Measurements from ENCODE around the gene DOHH.

Gene DOHH

GRCh38 chr19:3500429-3501101 lies at the start of gene DOHH:
Gene DOHH (minus strand): TSS chr19:3500674. CDS start chr19:3496814, 3,860 bp downstream.
- peak; percentile 86 for DNase-seq (ENCODE audit: low read depth, low spot score)

GRCh38 chr19:3549816-3550215 lies 49.3 kb upstream of the DOHH start:
- no peak for DNase-seq (ENCODE audit: low read depth, low spot score)

GRCh38 chr19:3548606-3549005 lies 48.1 kb upstream of the DOHH start:
- no peak for DNase-seq (ENCODE audit: low read depth, low spot score)

GRCh38 chr19:3547767-3548282 lies 47.4 kb upstream of the DOHH start:
- no peak for DNase-seq (ENCODE audit: low read depth, low spot score)

- DNase-seq (ENCODE audit: low read depth, low spot score), result no peak
Observed at GRCh38 chr19:3547301-3547731, 46.8 kb upstream of the DOHH start.

- no peak for DNase-seq (ENCODE audit: low read depth, low spot score)
Observed at GRCh38 chr19:3546119-3546518, 45.6 kb upstream of the DOHH start.

- no peak for DNase-seq (ENCODE audit: low read depth, low spot score)
Observed at GRCh38 chr19:3545669-3546034, 45.2 kb upstream of the DOHH start.

- peak; percentile 56 for DNase-seq (ENCODE audit: low read depth, low spot score)
Observed at GRCh38 chr19:3544742-3545668, 44.5 kb upstream of the DOHH start.

- no peak for DNase-seq (ENCODE audit: low read depth, low spot score)
Observed at GRCh38 chr19:3544058-3544376, 43.5 kb upstream of the DOHH start.

GRCh38 chr19:3543150-3544057 lies 42.9 kb upstream of the DOHH start:
- DNase-seq (ENCODE audit: low read depth, low spot score), result no peak

- no peak for DNase-seq (ENCODE audit: low read depth, low spot score)
Observed at GRCh38 chr19:3539756-3540118, 39.3 kb upstream of the DOHH start.

GRCh38 chr19:3538965-3539755 lies 38.7 kb upstream of the DOHH start, which contains the start of gene TEKTIP1:
Gene TEKTIP1 (plus strand): TSS chr19:3539174. CDS start chr19:3539178, 4 bp downstream.
- no peak for DNase-seq (ENCODE audit: low read depth, low spot score)

GRCh38 chr19:3538258-3538929 lies 37.9 kb upstream of the DOHH start:
- DNase-seq (ENCODE audit: low read depth, low spot score), result no peak

- no peak for DNase-seq (ENCODE audit: low read depth, low spot score)
Observed at GRCh38 chr19:3537438-3538240, 37.2 kb upstream of the DOHH start.

GRCh38 chr19:3537101-3537437 lies 36.6 kb upstream of the DOHH start:
- DNase-seq (ENCODE audit: low read depth, low spot score), result no peak

- no peak for DNase-seq (ENCODE audit: low read depth, low spot score)
Observed at GRCh38 chr19:3536429-3537100, 36.1 kb upstream of the DOHH start.

- DNase-seq (ENCODE audit: low read depth, low spot score), result no peak
Observed at GRCh38 chr19:3535981-3536380, 35.5 kb upstream of the DOHH start.

- DNase-seq (ENCODE audit: low read depth, low spot score), result no peak
Observed at GRCh38 chr19:3535563-3535965, 35.1 kb upstream of the DOHH start.

GRCh38 chr19:3535235-3535535 lies 34.7 kb upstream of the DOHH start:
- no peak for DNase-seq (ENCODE audit: low read depth, low spot score)
